CD4-positive, alpha-beta memory T cell (primary cell): ENCODE results near the gene UBAP2L. TPM values are rescaled to one million over a fixed set of nuclear protein-coding genes. Genes with fewer than 3 reads are reported as not detected.

Experiments used
- CTCF ChIA-PET: fragments of 350-600 bp; sonication (Branson Sonifier 250); formaldehyde crosslinking; loops from one replicate; lab custom pipeline; 2021; ENCODE audit warnings: inconsistent platforms; ENCODE audit not compliant: partially characterized antibody; lab: Charles Lee
- POLR2A ChIA-PET: fragments of 350-600 bp; sonication (Branson Sonifier 250); formaldehyde crosslinking; loops from one replicate; lab custom pipeline; 2021; ENCODE audit not compliant: partially characterized antibody; lab: Charles Lee
- DNase-seq, 5 donors: peaks; one replicate each; pipeline versions ENCODE4 v3.0.0 to v3.0.0-alpha.2; 2020 to 2022; ENCODE audit warnings: mixed read lengths in 1 of 5
- H3K27ac ChIP-seq: one replicate; pipeline ENCODE4 v1.7.0; 2013; ENCODE audit warnings: low read depth, low read length
- H3K27me3 ChIP-seq: 2 replicates; pipeline ENCODE4 v1.7.0; 2013; ENCODE audit warnings: mild to moderate bottlenecking, low read length, moderate library complexity; ENCODE audit not compliant: insufficient read depth
- H3K36me3 ChIP-seq: 2 replicates; pipeline ENCODE4 v1.7.0; 2013; ENCODE audit warnings: mild to moderate bottlenecking, low read length, moderate library complexity; ENCODE audit not compliant: insufficient read depth
- H3K4me1 ChIP-seq: 2 replicates; pipeline ENCODE4 v1.7.0; 2013; ENCODE audit warnings: mild to moderate bottlenecking, low read length, moderate library complexity; ENCODE audit not compliant: insufficient read depth
- H3K4me3 ChIP-seq, 2 donors: one replicate each; pipeline ENCODE4 v1.7.0; 2013; ENCODE audit warnings: low read length in 2 of 2, mild to moderate bottlenecking in 1 of 2
- H3K9me3 ChIP-seq, 2 donors: one replicate each; pipeline ENCODE4 v1.7.0; 2013; ENCODE audit warnings: low read length in 2 of 2, control low read depth in 1 of 2; ENCODE audit not compliant: control insufficient read depth in 1 of 2
- H3K27ac Mint-ChIP-seq, 7 donors: one replicate each; pipeline ENCODE4 v1.8.0; 2020 to 2021; ENCODE audit warnings: mixed read lengths in 7 of 7, mild to moderate bottlenecking in 6 of 7, inconsistent platforms in 3 of 7, moderate library complexity in 3 of 7
- H3K27me3 Mint-ChIP-seq, 2 donors: one replicate each; pipeline ENCODE4 v1.8.0; 2020 to 2021; ENCODE audit warnings: mixed read lengths in 2 of 2
- H3K36me3 Mint-ChIP-seq, 2 donors: one replicate each; pipeline ENCODE4 v1.8.0; 2020 to 2021; ENCODE audit warnings: mixed read lengths in 2 of 2, inconsistent platforms in 1 of 2, mild to moderate bottlenecking in 1 of 2
- H3K4me1 Mint-ChIP-seq, 4 donors: one replicate each; pipeline ENCODE4 v1.8.0; 2020 to 2021; ENCODE audit warnings: mixed read lengths in 4 of 4, mild to moderate bottlenecking in 1 of 4
- H3K4me3 Mint-ChIP-seq, 8 donors: one replicate each; pipeline ENCODE4 v1.8.0; 2020 to 2021; ENCODE audit warnings: mixed read lengths in 8 of 8, mild to moderate bottlenecking in 7 of 8, moderate library complexity in 6 of 8, inconsistent platforms in 3 of 8
- H3K9me3 Mint-ChIP-seq, 8 donors: one replicate each; pipeline ENCODE4 v1.8.0; 2020 to 2021; ENCODE audit warnings: mixed read lengths in 8 of 8, mild to moderate bottlenecking in 5 of 8, inconsistent platforms in 3 of 8, moderate library complexity in 1 of 8
- intact Hi-C: fragments of 100-400 bp; cut with micrococcal nuclease; formaldehyde crosslinking; loops from one replicate; pipeline ENCODE4 v1.15.1; 2023
- polyA plus RNA-seq, 2 donors: library from polyadenylated mRNA; unstranded; fragments of 300-500 nt; fragmentation: Illumina TruSeq; gene quantifications; one replicate each; pipeline ENCODE4 v1.2.3, GENCODE V29; 2021
- total RNA-seq, 2 experiments: library from RNA; stranded (reverse); gene quantifications; one replicate each; pipeline ENCODE4 v1.2.3, GENCODE V29; 2021

The UBAP2L gene, protein sequence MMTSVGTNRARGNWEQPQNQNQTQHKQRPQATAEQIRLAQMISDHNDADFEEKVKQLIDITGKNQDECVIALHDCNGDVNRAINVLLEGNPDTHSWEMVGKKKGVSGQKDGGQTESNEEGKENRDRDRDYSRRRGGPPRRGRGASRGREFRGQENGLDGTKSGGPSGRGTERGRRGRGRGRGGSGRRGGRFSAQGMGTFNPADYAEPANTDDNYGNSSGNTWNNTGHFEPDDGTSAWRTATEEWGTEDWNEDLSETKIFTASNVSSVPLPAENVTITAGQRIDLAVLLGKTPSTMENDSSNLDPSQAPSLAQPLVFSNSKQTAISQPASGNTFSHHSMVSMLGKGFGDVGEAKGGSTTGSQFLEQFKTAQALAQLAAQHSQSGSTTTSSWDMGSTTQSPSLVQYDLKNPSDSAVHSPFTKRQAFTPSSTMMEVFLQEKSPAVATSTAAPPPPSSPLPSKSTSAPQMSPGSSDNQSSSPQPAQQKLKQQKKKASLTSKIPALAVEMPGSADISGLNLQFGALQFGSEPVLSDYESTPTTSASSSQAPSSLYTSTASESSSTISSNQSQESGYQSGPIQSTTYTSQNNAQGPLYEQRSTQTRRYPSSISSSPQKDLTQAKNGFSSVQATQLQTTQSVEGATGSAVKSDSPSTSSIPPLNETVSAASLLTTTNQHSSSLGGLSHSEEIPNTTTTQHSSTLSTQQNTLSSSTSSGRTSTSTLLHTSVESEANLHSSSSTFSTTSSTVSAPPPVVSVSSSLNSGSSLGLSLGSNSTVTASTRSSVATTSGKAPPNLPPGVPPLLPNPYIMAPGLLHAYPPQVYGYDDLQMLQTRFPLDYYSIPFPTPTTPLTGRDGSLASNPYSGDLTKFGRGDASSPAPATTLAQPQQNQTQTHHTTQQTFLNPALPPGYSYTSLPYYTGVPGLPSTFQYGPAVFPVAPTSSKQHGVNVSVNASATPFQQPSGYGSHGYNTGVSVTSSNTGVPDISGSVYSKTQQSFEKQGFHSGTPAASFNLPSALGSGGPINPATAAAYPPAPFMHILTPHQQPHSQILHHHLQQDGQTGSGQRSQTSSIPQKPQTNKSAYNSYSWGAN
- total RNA-seq, result 100 to 1,000 TPM; 180 to 189 TPM
- polyA plus RNA-seq, result 10 to 100 TPM; 33.5 to 74.5 TPM

DNA sequence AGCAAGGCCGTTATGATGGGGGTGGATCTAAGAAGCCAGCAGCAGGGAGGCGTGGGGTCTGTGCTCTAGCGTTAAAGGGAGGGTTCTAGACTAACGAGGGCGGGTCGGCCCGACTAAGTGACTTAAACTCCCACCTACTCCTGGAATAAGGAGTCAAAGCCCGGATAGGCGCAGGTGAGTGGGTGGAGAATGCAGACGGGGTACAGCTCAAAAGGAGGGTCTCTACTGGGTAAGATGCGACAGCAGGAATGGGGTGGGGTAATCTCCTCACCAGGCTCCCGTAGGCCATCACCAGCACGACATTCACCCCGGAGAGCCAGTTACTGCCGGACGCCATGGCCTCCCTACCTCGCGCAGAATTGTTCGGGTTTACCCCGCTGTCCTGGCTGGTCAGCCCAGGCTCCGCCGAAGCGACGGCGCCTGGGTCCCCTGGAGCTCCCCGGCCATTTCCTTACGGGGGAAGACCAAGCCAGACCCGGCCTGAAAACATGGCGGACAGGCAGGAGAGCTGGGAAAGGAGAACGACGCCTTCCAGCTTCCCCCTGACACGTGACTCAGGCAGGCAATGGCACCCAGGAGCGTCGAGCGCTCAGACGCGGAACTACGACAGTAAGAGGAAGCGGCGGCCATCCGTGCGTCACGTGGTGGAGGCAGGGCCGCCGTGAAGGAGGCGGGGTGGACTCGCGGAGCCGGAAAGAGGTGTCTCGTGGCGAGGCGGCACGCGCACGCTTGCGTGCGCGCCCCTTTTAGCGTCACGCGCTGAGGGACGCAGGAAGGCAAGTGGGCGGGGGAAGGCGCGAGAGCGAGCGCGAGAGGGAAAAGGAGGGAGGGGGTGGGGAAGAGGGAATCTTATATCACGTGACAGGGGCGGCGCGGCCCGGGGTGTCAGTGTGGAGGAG is at the start of gene UBAP2L:
Gene UBAP2L, plus strand, starts transcription at position 885 of the 899 bp plus-strand sequence. CDS start 4,169 bp downstream, outside the sequence.
- Mint-ChIP-seq H3K4me3 (peak within 1 kb of the TSS; percentile 92 to 100 (median 97)), H3K27me3 (no peaks in the 10 kb centered on the region), H3K9me3 (peaks cover 0 to 4% (median 0%) of the 10 kb centered on the region in 8 donors), H3K27ac (peak within 1 kb of the TSS; percentile 96 to 99 (median 99)), H3K4me1 (peaks cover 52 to 78% (median 65%) of the 10 kb centered on the region in 4 donors), H3K36me3 (peaks cover 21 to 41% of the 10 kb centered on the region in 2 donors)
- peak; percentile 97 to 99 (median 99) for DNase-seq
- peak within 1 kb of the TSS; percentile 97 for H3K27ac ChIP-seq
- intact Hi-C loops, result loop anchor here (1.0 to 2.0 kb wide), 6 partner anchors 37 to 338 kb away; partner anchors contain the start of genes HAX1, RPS27 and UBE2Q1
- CTCF ChIA-PET, result interaction anchor here (0.7 to 1.5 kb wide), 11 partner anchors 11 to 1053 kb away, joined by 3 to 6 read pairs (median 3); partner anchors contain the start of genes CLK2 and HAX1
- peaks cover 66% of the 10 kb centered on the region for H3K4me1 ChIP-seq
- H3K9me3 ChIP-seq, result no peaks in the 10 kb centered on the region
- POLR2A ChIA-PET, result interaction anchor here (0.6 to 2.6 kb wide), 32 partner anchors 9 to 735 kb away, joined by 3 to 19 read pairs (median 4); partner anchors contain the start of genes ATP8B2, DENND4B, GATAD2B and PBXIP1
- no peaks in the 10 kb centered on the region for H3K27me3 ChIP-seq
- H3K4me3 ChIP-seq, result peak within 1 kb of the TSS; percentile 93 to 99
- peaks cover 19% of the 10 kb centered on the region for H3K36me3 ChIP-seq

- peaks cover 15 to 51% (median 33%) of the 10 kb centered on the region in 4 donors for H3K4me1 Mint-ChIP-seq
- CTCF ChIA-PET, result no interaction called here
Observed at GRCh38 chr1:154171223-154171583, 49.6 kb upstream of the UBAP2L start.

DNA sequence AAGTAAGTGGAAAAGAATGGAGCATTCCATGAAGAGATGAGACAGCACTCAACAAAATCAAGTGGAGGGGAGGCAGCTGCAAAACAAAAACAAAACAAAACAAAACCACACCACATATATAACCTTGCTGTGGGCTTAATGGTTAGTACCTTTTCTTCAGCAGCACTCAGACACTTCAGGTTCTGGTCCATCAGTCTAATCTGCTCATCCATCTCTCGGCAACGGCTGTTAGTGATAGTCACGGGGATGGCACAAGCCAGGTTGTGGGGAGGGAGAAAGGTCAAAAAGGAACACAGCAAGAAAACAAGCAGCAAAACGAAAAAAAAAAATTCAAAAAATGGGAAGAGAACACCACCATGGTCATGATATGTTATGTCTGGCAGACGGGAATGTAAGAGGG is 48.9 kb upstream of the UBAP2L start:
- POLR2A ChIA-PET, result interaction anchor here (0.9 to 1.7 kb wide), 2 partner anchors 10 to 14 kb away, joined by 3 to 6 read pairs; no protein-coding TSS in a partner anchor
- intact Hi-C loops, result no loop called here
- H3K4me1 Mint-ChIP-seq, result peaks cover 18 to 55% (median 38%) of the 10 kb centered on the region in 4 donors

More at GRCh38 chr1:154171223-154171583, 49.6 kb upstream of the UBAP2L start:
- no peaks in the 10 kb centered on the region for H3K27me3 Mint-ChIP-seq
- intact Hi-C loops, result no loop called here
- Histone ChIP-seq H3K27ac (peak overlapping the region; percentile 23), H3K9me3 (no peaks in the 10 kb centered on the region), H3K36me3 (peaks cover 79% of the 10 kb centered on the region), H3K27me3 (no peaks in the 10 kb centered on the region), H3K4me1 (peaks cover 21% of the 10 kb centered on the region), H3K4me3 (no peak overlapping the region)
- H3K4me3 Mint-ChIP-seq, result no peak overlapping the region
- H3K9me3 Mint-ChIP-seq, result no peaks in the 10 kb centered on the region
- H3K36me3 Mint-ChIP-seq, result peaks cover 67 to 84% of the 10 kb centered on the region in 2 donors
- peak overlapping the region; percentile 22 to 77 (median 61) for H3K27ac Mint-ChIP-seq
- no peak for DNase-seq
- POLR2A ChIA-PET, result interaction anchor here (0.9 to 1.7 kb wide), 3 partner anchors 11 to 13 kb away, joined by 3 to 6 read pairs (median 3); no protein-coding TSS in a partner anchor

GRCh38 chr1:154174654-154175053 is 46.1 kb upstream of the UBAP2L start:
- Mint-ChIP-seq H3K27ac (no peak overlapping the region), H3K27me3 (no peaks in the 10 kb centered on the region), H3K4me3 (peak overlapping the region in 2 of 8 donors; percentile 22 to 41), H3K4me1 (peaks cover 42 to 71% (median 59%) of the 10 kb centered on the region in 4 donors), H3K9me3 (no peaks in the 10 kb centered on the region), H3K36me3 (peaks cover 56 to 76% of the 10 kb centered on the region in 2 donors)
- H3K27ac ChIP-seq, result no peak overlapping the region
- intact Hi-C loops, result no loop called here
- H3K4me1 ChIP-seq, result peaks cover 55% of the 10 kb centered on the region
- ChIA-PET POLR2A (interaction anchor here (5.0 kb wide), 1 partner anchor 16 kb away, joined by 37 read pairs; no protein-coding TSS in a partner anchor), CTCF (interaction anchor here (0.6 to 0.8 kb wide), 2 partner anchors 25 to 68 kb away, joined by 3 read pairs; no protein-coding TSS in a partner anchor)
- DNase-seq, result no peak
- H3K9me3 ChIP-seq, result no peaks in the 10 kb centered on the region
- H3K4me3 ChIP-seq, result no peak overlapping the region
- no peaks in the 10 kb centered on the region for H3K27me3 ChIP-seq
- H3K36me3 ChIP-seq, result peaks cover 55% of the 10 kb centered on the region

More for the DNA sequence above, 48.9 kb upstream of the UBAP2L start:
- no peak overlapping the region for H3K4me3 ChIP-seq
- H3K27me3 Mint-ChIP-seq, result no peaks in the 10 kb centered on the region
- H3K4me3 Mint-ChIP-seq, result peak overlapping the region in 1 of 8 donors; percentile 18
- peaks cover 69 to 81% of the 10 kb centered on the region in 2 donors for H3K36me3 Mint-ChIP-seq
- H3K27ac Mint-ChIP-seq, result peak overlapping the region; percentile 1 to 84 (median 77)
- no peaks in the 10 kb centered on the region for H3K27me3 ChIP-seq
- H3K9me3 Mint-ChIP-seq, result no peaks in the 10 kb centered on the region
- peaks cover 73% of the 10 kb centered on the region for H3K36me3 ChIP-seq
- DNase-seq, result no peak
- no peaks in the 10 kb centered on the region for H3K9me3 ChIP-seq
- CTCF ChIA-PET, result no interaction called here
- H3K4me1 ChIP-seq, result peaks cover 27% of the 10 kb centered on the region
- peak overlapping the region; percentile 21 for H3K27ac ChIP-seq

DNA sequence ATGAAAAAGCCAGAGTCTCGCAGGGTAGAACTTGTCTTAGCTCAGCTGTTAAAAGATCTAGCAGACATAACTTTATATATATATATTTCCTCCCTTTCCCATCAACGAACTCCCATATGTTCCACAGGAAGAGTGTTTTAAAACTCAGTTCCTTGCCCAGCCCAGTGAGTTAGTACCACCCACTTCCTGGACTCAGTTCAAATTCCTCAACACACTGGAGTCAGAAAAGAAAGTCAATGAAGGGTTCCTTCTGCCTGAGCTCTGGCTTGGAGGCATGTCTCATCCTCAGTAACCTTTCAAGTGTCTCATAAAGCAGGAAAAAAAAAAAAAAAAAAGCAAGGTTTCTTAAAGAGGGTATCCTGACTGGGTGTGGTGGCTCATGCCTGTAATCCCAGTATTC is 44.4 kb upstream of the UBAP2L start:
- Mint-ChIP-seq H3K36me3 (peaks cover 46 to 69% of the 10 kb centered on the region in 2 donors), H3K4me3 (peak overlapping the region in 6 of 8 donors; percentile 33 to 68 (median 53)), H3K27me3 (no peaks in the 10 kb centered on the region), H3K9me3 (no peaks in the 10 kb centered on the region), H3K27ac (peak overlapping the region; percentile 32 to 98 (median 65)), H3K4me1 (peaks cover 55 to 76% (median 66%) of the 10 kb centered on the region in 4 donors)
- Histone ChIP-seq H3K9me3 (no peaks in the 10 kb centered on the region), H3K36me3 (peaks cover 44% of the 10 kb centered on the region), H3K27ac (peak overlapping the region; percentile 23), H3K4me3 (no peak overlapping the region), H3K4me1 (peaks cover 64% of the 10 kb centered on the region), H3K27me3 (no peaks in the 10 kb centered on the region)
- no peak for DNase-seq
- ChIA-PET CTCF (interaction anchor here (0.7 kb wide), 1 partner anchor 23 kb away, joined by 3 read pairs; no protein-coding TSS in a partner anchor), POLR2A (interaction anchor here (5.0 kb wide), 1 partner anchor 18 kb away, joined by 37 read pairs; no protein-coding TSS in a partner anchor)
- intact Hi-C loops, result no loop called here
